CD4-positive, alpha-beta memory T cell (primary cell): Measurements from ENCODE around the gene CXCL1. TPM values are rescaled to one million over a fixed set of nuclear protein-coding genes. Genes with fewer than 3 reads are reported as not detected.

Experiments used
- CTCF ChIA-PET: fragments of 350-600 bp; sonication (Branson Sonifier 250); formaldehyde crosslinking; loops from one replicate; lab custom pipeline; 2021; ENCODE audit warnings: inconsistent platforms; ENCODE audit not compliant: partially characterized antibody; lab: Charles Lee
- POLR2A ChIA-PET: fragments of 350-600 bp; sonication (Branson Sonifier 250); formaldehyde crosslinking; loops from one replicate; lab custom pipeline; 2021; ENCODE audit not compliant: partially characterized antibody; lab: Charles Lee
- DNase-seq, 5 donors: peaks; one replicate each; pipeline versions ENCODE4 v3.0.0 to v3.0.0-alpha.2; 2020 to 2022; ENCODE audit warnings: mixed read lengths in 1 of 5
- H3K27ac ChIP-seq: one replicate; pipeline ENCODE4 v1.7.0; 2013; ENCODE audit warnings: low read depth, low read length
- H3K27me3 ChIP-seq: 2 replicates; pipeline ENCODE4 v1.7.0; 2013; ENCODE audit warnings: mild to moderate bottlenecking, low read length, moderate library complexity; ENCODE audit not compliant: insufficient read depth
- H3K36me3 ChIP-seq: 2 replicates; pipeline ENCODE4 v1.7.0; 2013; ENCODE audit warnings: mild to moderate bottlenecking, low read length, moderate library complexity; ENCODE audit not compliant: insufficient read depth
- H3K4me1 ChIP-seq: 2 replicates; pipeline ENCODE4 v1.7.0; 2013; ENCODE audit warnings: mild to moderate bottlenecking, low read length, moderate library complexity; ENCODE audit not compliant: insufficient read depth
- H3K4me3 ChIP-seq, 2 donors: one replicate each; pipeline ENCODE4 v1.7.0; 2013; ENCODE audit warnings: low read length in 2 of 2, mild to moderate bottlenecking in 1 of 2
- H3K9me3 ChIP-seq, 2 donors: one replicate each; pipeline ENCODE4 v1.7.0; 2013; ENCODE audit warnings: low read length in 2 of 2, control low read depth in 1 of 2; ENCODE audit not compliant: control insufficient read depth in 1 of 2
- H3K27ac Mint-ChIP-seq, 7 donors: one replicate each; pipeline ENCODE4 v1.8.0; 2020 to 2021; ENCODE audit warnings: mixed read lengths in 7 of 7, mild to moderate bottlenecking in 6 of 7, inconsistent platforms in 3 of 7, moderate library complexity in 3 of 7
- H3K27me3 Mint-ChIP-seq, 2 donors: one replicate each; pipeline ENCODE4 v1.8.0; 2020 to 2021; ENCODE audit warnings: mixed read lengths in 2 of 2
- H3K36me3 Mint-ChIP-seq, 2 donors: one replicate each; pipeline ENCODE4 v1.8.0; 2020 to 2021; ENCODE audit warnings: mixed read lengths in 2 of 2, inconsistent platforms in 1 of 2, mild to moderate bottlenecking in 1 of 2
- H3K4me1 Mint-ChIP-seq, 4 donors: one replicate each; pipeline ENCODE4 v1.8.0; 2020 to 2021; ENCODE audit warnings: mixed read lengths in 4 of 4, mild to moderate bottlenecking in 1 of 4
- H3K4me3 Mint-ChIP-seq, 8 donors: one replicate each; pipeline ENCODE4 v1.8.0; 2020 to 2021; ENCODE audit warnings: mixed read lengths in 8 of 8, mild to moderate bottlenecking in 7 of 8, moderate library complexity in 6 of 8, inconsistent platforms in 3 of 8
- H3K9me3 Mint-ChIP-seq, 8 donors: one replicate each; pipeline ENCODE4 v1.8.0; 2020 to 2021; ENCODE audit warnings: mixed read lengths in 8 of 8, mild to moderate bottlenecking in 5 of 8, inconsistent platforms in 3 of 8, moderate library complexity in 1 of 8
- intact Hi-C: fragments of 100-400 bp; cut with micrococcal nuclease; formaldehyde crosslinking; loops from one replicate; pipeline ENCODE4 v1.15.1; 2023
- polyA plus RNA-seq, 2 donors: library from polyadenylated mRNA; unstranded; fragments of 300-500 nt; fragmentation: Illumina TruSeq; gene quantifications; one replicate each; pipeline ENCODE4 v1.2.3, GENCODE V29; 2021
- total RNA-seq, 2 experiments: library from RNA; stranded (reverse); gene quantifications; one replicate each; pipeline ENCODE4 v1.2.3, GENCODE V29; 2021

Gene CXCL1
- total and polyA plus RNA-seq, 4 experiments from 2014 or later = not detected

- Histone ChIP-seq H3K9me3 (no peaks in the 10 kb centered on the region), H3K4me3 (no peak overlapping the region), H3K27ac (no peak overlapping the region), H3K27me3 (no peaks in the 10 kb centered on the region), H3K4me1 (no peaks in the 10 kb centered on the region), H3K36me3 (no peaks in the 10 kb centered on the region)
- no peaks in the 10 kb centered on the region for H3K27me3 Mint-ChIP-seq
- peaks cover 0 to 5% (median 0%) of the 10 kb centered on the region in 8 donors for H3K9me3 Mint-ChIP-seq
- intact Hi-C loops = no loop called here
- ChIA-PET POLR2A (no interaction called here), CTCF (no interaction called here)
- no peaks in the 10 kb centered on the region for H3K4me1 Mint-ChIP-seq
- no peak overlapping the region for H3K4me3 Mint-ChIP-seq
- no peak overlapping the region for H3K27ac Mint-ChIP-seq
- DNase-seq = no peak
- H3K36me3 Mint-ChIP-seq = no peaks in the 10 kb centered on the region
Observed at GRCh38 chr4:73911746-73912145, 42.6 kb downstream of the CXCL1 start.

DNA sequence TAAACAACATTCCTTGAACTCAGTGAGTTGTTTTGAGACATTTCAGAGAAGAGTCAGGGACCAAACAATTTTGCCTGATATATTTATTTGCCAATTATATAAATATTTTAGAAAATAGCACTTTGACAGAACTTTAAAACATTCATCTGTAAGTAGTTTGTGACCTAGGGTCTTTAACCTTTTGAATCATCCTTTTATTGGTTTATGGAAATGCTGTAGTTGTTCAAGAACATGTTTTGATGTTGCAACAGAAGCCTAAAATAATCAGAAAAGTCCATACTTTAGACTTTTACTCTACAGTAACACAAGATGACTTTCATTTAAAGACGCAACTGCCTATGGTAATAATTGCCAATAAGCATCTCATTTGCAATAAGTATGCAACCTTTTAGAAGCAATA is 43.0 kb downstream of the CXCL1 start:
- Histone ChIP-seq H3K9me3 (no peaks in the 10 kb centered on the region), H3K27ac (no peak overlapping the region), H3K36me3 (no peaks in the 10 kb centered on the region), H3K27me3 (no peaks in the 10 kb centered on the region), H3K4me1 (no peaks in the 10 kb centered on the region), H3K4me3 (no peak overlapping the region)
- Mint-ChIP-seq H3K27ac (no peak overlapping the region), H3K36me3 (no peaks in the 10 kb centered on the region), H3K27me3 (no peaks in the 10 kb centered on the region), H3K4me3 (no peak overlapping the region), H3K9me3 (peaks cover 0 to 5% (median 0%) of the 10 kb centered on the region in 8 donors), H3K4me1 (no peaks in the 10 kb centered on the region)
- DNase-seq = no peak
- POLR2A ChIA-PET = no interaction called here
- intact Hi-C loops = no loop called here
- CTCF ChIA-PET = no interaction called here

- H3K9me3 Mint-ChIP-seq = peaks cover 0 to 5% (median 0%) of the 10 kb centered on the region in 8 donors
- POLR2A ChIA-PET = no interaction called here
Observed at GRCh38 chr4:73914071-73914470, 44.9 kb downstream of the CXCL1 start.

GRCh38 chr4:73916172-73916925 is 47.2 kb downstream of the CXCL1 start:
- no peaks in the 10 kb centered on the region for H3K36me3 ChIP-seq
- H3K9me3 ChIP-seq = no peaks in the 10 kb centered on the region
- Mint-ChIP-seq H3K9me3 (peaks cover 0 to 2% (median 0%) of the 10 kb centered on the region in 8 donors), H3K36me3 (no peaks in the 10 kb centered on the region), H3K4me1 (no peaks in the 10 kb centered on the region), H3K27me3 (no peaks in the 10 kb centered on the region), H3K4me3 (no peak overlapping the region), H3K27ac (no peak overlapping the region)
- ChIA-PET POLR2A (no interaction called here), CTCF (no interaction called here)
- no peaks in the 10 kb centered on the region for H3K4me1 ChIP-seq
- H3K4me3 ChIP-seq = no peak overlapping the region
- intact Hi-C loops = no loop called here
- peak in 1 of 5 donors; percentile 15 for DNase-seq
- no peaks in the 10 kb centered on the region for H3K27me3 ChIP-seq
- H3K27ac ChIP-seq = no peak overlapping the region

More at GRCh38 chr4:73914071-73914470, 44.9 kb downstream of the CXCL1 start:
- no peaks in the 10 kb centered on the region for H3K4me1 ChIP-seq
- CTCF ChIA-PET = no interaction called here
- H3K4me1 Mint-ChIP-seq = no peaks in the 10 kb centered on the region
- no peak overlapping the region for H3K27ac ChIP-seq
- H3K27ac Mint-ChIP-seq = no peak overlapping the region
- no peaks in the 10 kb centered on the region for H3K27me3 Mint-ChIP-seq
- no peaks in the 10 kb centered on the region for H3K36me3 Mint-ChIP-seq
- H3K4me3 ChIP-seq = no peak overlapping the region
- H3K27me3 ChIP-seq = no peaks in the 10 kb centered on the region
- H3K9me3 ChIP-seq = no peaks in the 10 kb centered on the region
- intact Hi-C loops = no loop called here
- no peak overlapping the region for H3K4me3 Mint-ChIP-seq
- no peak for DNase-seq
- no peaks in the 10 kb centered on the region for H3K36me3 ChIP-seq

DNA sequence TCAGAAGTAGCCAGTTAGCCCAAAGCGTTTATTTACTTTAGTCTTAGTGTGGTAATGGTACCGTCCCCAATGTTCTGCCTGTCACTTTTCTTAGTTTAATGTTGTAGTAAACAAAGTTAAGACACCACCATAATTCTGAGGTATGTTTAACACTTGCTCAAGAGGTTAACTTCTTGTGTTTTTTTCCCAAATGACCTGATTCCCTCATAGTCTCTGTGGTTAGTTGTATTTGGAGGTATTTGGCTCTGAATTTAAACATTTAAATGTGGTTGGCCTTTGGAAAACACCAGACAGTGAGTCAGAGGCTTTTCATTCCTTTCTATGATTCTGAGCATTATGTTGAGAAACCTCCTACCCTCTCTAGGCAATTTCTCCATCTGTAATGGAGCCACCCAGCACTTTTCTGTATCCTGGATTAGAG is 47.9 kb downstream of the CXCL1 start:
- CTCF ChIA-PET = no interaction called here
- intact Hi-C loops = no loop called here

DNA sequence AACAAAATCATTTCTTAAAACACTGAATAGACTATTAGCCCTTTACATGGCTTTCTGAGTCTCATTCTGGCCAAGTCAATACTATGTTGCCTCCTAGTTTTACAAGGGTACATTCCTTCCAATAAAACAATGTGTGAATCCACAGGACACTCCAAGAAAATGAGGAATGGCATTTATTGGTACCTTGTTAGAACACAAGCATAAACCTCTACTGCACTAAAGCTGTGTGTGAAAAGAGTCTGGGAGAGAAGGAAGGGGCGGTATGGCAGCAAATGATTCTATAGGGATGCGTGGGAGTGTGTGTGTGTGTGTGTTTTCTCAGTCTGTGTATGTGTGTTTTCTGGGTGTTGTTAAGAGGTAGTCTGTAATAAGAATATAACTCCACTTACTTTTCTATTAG is 48.9 kb downstream of the CXCL1 start:
- no peak overlapping the region for H3K27ac Mint-ChIP-seq
- intact Hi-C loops = no loop called here
- no peaks in the 10 kb centered on the region for H3K36me3 ChIP-seq
- no peak overlapping the region for H3K27ac ChIP-seq
- no peaks in the 10 kb centered on the region for H3K4me1 Mint-ChIP-seq
- peaks cover 0 to 2% (median 0%) of the 10 kb centered on the region in 8 donors for H3K9me3 Mint-ChIP-seq
- H3K9me3 ChIP-seq = no peaks in the 10 kb centered on the region
- no peaks in the 10 kb centered on the region for H3K36me3 Mint-ChIP-seq
- no peaks in the 10 kb centered on the region for H3K27me3 ChIP-seq
- no peaks in the 10 kb centered on the region for H3K27me3 Mint-ChIP-seq
- DNase-seq = no peak
- ChIA-PET POLR2A (no interaction called here), CTCF (no interaction called here)
- no peak overlapping the region for H3K4me3 ChIP-seq
- H3K4me1 ChIP-seq = no peaks in the 10 kb centered on the region
- H3K4me3 Mint-ChIP-seq = no peak overlapping the region

More for the DNA sequence above, 47.9 kb downstream of the CXCL1 start:
- Mint-ChIP-seq H3K27me3 (no peaks in the 10 kb centered on the region), H3K4me3 (no peak overlapping the region), H3K36me3 (no peaks in the 10 kb centered on the region), H3K27ac (no peak overlapping the region), H3K4me1 (no peaks in the 10 kb centered on the region), H3K9me3 (peaks cover 0 to 2% (median 0%) of the 10 kb centered on the region in 8 donors)
- H3K4me1 ChIP-seq = no peaks in the 10 kb centered on the region
- POLR2A ChIA-PET = no interaction called here
- H3K27me3 ChIP-seq = no peaks in the 10 kb centered on the region
- H3K27ac ChIP-seq = no peak overlapping the region
- DNase-seq = no peak
- no peaks in the 10 kb centered on the region for H3K9me3 ChIP-seq
- H3K36me3 ChIP-seq = no peaks in the 10 kb centered on the region
- H3K4me3 ChIP-seq = no peak overlapping the region

DNA sequence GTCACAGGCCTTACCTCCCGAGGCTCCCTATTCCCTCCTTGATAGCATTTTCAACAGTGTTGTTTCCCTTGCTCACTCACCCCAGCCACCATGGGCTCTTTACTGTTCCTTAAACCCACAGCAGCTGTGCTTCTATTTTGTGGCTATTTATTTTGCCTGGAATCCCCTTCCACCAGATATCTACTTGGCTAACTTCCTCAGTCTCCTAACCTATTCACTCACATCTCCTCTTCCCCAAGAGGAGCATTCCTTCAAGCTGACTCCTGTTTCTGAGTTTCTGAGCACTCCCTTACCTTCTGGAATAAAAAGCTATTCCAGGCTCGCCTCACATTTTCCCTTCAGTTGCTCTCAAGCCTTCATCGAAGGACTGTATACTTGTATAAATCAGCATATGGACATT is 50.5 kb downstream of the CXCL1 start:
- no peak for DNase-seq
- H3K27ac Mint-ChIP-seq = no peak overlapping the region
- no peaks in the 10 kb centered on the region for H3K4me1 Mint-ChIP-seq
- intact Hi-C loops = no loop called here
- no peaks in the 10 kb centered on the region for H3K36me3 Mint-ChIP-seq
- no peaks in the 10 kb centered on the region for H3K27me3 ChIP-seq
- ChIA-PET POLR2A (no interaction called here), CTCF (no interaction called here)
- H3K9me3 ChIP-seq = no peaks in the 10 kb centered on the region
- no peaks in the 10 kb centered on the region for H3K4me1 ChIP-seq
- H3K9me3 Mint-ChIP-seq = peaks cover 0 to 2% (median 0%) of the 10 kb centered on the region in 8 donors
- no peak overlapping the region for H3K4me3 ChIP-seq
- H3K27me3 Mint-ChIP-seq = no peaks in the 10 kb centered on the region
- no peak overlapping the region for H3K27ac ChIP-seq
- no peaks in the 10 kb centered on the region for H3K36me3 ChIP-seq
- no peak overlapping the region for H3K4me3 Mint-ChIP-seq
